Vagina (tissue), 2 donors: ENCODE data around the gene ABTB1. TPM values are rescaled to one million over a fixed set of nuclear protein-coding genes. Genes with fewer than 3 reads are reported as not detected.

Source experiments
- DNase-seq, 2 donors: peaks; one replicate each; pipeline ENCODE4 v3.0.0-alpha.2; 2017; ENCODE audit errors: extremely low spot score in 2 of 2
- H3K27ac ChIP-seq: fragments of 200-600 bp; sonication (generic); one replicate; pipeline ENCODE4 v1.5.1; 2019
- H3K27me3 ChIP-seq: fragments of 200-600 bp; sonication (generic); one replicate; pipeline ENCODE4 v1.5.1; 2019
- H3K36me3 ChIP-seq, 2 donors: fragments of 200-600 bp; sonication (generic); one replicate each; pipeline ENCODE4 v1.5.1; 2017 to 2019
- H3K4me1 ChIP-seq: fragments of 200-600 bp; sonication (generic); one replicate; pipeline ENCODE4 v1.5.1; 2019
- H3K4me3 ChIP-seq, 2 donors: fragments of 200-600 bp; sonication (generic); 1 replicate in 1 of 2; 2 replicates in 1 of 2; pipeline ENCODE4 v1.5.1; 2016 to 2019
- H3K9me3 ChIP-seq: fragments of 200-600 bp; sonication (generic); one replicate; pipeline ENCODE4 v1.5.1; 2019
- POLR2A ChIP-seq, 2 donors: fragments of 450-650 bp; IDR thresholded peaks; one replicate each; pipeline ENCODE4 v1.6.1; 2017; ENCODE audit warnings: antibody characterized with exemption in 2 of 2, mild to moderate bottlenecking in 2 of 2, moderate library complexity in 2 of 2
- POLR2AphosphoS5 ChIP-seq, 2 donors: sonication (generic); formaldehyde crosslinking; IDR thresholded peaks; one replicate each; pipeline ENCODE4 v1.9.0; 2017; ENCODE audit warnings: antibody characterized with exemption in 2 of 2, mild to moderate bottlenecking in 2 of 2, low read depth in 1 of 2; ENCODE audit not compliant: insufficient read depth in 1 of 2
- intact Hi-C: fragments of 100-400 bp; cut with DNase I; formaldehyde crosslinking; loops from one replicate; pipeline ENCODE4 v1.15.1; 2023
- total RNA-seq: library from RNA; depleted of rRNA; stranded (reverse); fragments of >200 nt; gene quantifications from one replicate; pipeline ENCODE4 v1.2.3, GENCODE V29; 2016
- TF ChIP-seq, protein P1 (sequence below), 3 experiments: fragments of 450-650 bp in 2 of 3; fragments of 200-600 bp in 1 of 3; sonication (generic) in 1 of 3; IDR thresholded peaks; one replicate each; pipeline ENCODE4 v1.5.1; 2017 to 2019; ENCODE audit warnings: antibody characterized with exemption in 3 of 3, mild to moderate bottlenecking in 2 of 3, moderate library complexity in 2 of 3

Gene ABTB1
- total RNA-seq, 1 donor from 2014 or later: 59.7 TPM

DNA sequence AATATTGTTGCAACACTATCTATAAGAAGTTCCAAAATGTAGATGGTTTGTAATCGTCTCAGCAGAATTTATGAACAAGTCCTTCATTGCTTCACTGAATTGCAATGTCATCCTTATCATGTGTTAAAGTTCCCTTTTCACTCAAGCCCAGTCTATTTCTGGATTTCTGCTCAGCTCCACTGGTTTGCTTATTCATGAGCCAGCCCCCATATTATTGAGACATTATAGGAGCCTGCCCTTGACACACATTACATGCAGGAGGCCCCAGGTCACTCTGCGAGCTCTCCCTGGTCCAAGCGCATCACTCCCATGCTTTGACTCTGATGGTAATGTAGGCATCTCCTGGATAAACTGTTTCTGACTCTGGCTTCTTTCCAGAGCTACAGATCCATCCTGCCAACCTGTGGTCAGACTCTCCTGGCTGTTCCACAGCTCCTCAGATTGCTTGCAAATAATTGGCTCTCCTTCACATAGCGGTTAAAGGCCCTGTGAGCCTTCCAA is 56.9 kb downstream of the ABTB1 start:
- H3K9me3 ChIP-seq: no peaks in the 10 kb centered on the region
- H3K27me3 ChIP-seq: no peaks in the 10 kb centered on the region
- intact Hi-C loops: no loop called here
- H3K4me3 ChIP-seq: no peak overlapping the region
- TF ChIP-seq POLR2AphosphoS5 (IDR thresholded peaks at IDR 0.05; ENCODE audit: insufficient read depth in 1 of 2, low read depth in 1 of 2) (no peak), POLR2A (IDR thresholded peaks at IDR 0.05) (no peak)
- TF ChIP-seq, protein P1, sequence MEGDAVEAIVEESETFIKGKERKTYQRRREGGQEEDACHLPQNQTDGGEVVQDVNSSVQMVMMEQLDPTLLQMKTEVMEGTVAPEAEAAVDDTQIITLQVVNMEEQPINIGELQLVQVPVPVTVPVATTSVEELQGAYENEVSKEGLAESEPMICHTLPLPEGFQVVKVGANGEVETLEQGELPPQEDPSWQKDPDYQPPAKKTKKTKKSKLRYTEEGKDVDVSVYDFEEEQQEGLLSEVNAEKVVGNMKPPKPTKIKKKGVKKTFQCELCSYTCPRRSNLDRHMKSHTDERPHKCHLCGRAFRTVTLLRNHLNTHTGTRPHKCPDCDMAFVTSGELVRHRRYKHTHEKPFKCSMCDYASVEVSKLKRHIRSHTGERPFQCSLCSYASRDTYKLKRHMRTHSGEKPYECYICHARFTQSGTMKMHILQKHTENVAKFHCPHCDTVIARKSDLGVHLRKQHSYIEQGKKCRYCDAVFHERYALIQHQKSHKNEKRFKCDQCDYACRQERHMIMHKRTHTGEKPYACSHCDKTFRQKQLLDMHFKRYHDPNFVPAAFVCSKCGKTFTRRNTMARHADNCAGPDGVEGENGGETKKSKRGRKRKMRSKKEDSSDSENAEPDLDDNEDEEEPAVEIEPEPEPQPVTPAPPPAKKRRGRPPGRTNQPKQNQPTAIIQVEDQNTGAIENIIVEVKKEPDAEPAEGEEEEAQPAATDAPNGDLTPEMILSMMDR (IDR thresholded peaks at IDR 0.05): no peak
- H3K4me1 ChIP-seq: peaks cover 9% of the 10 kb centered on the region
- H3K36me3 ChIP-seq: no peaks in the 10 kb centered on the region
- H3K27ac ChIP-seq: no peak overlapping the region
- DNase-seq: no peak

DNA sequence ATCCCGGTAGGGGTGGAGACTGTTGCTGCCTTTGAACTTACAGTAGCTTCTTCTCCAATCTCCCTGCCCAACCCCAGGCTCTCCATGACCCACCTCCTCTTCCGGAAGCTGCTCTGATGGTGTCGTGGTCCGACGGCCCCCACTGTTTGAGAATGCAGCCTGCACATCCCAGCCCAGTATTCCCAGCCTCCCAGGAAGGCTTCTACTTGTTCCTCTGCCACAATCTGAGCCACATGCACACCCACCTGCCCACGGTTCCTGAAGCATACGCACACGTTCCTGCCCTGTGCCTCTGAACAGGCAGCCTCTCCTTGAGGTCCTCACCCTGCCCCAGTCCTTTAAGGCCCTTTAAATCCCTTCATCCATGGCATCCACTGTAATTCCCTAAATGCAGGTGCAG is 57.4 kb downstream of the ABTB1 start:
- intact Hi-C loops: no loop called here
- Histone ChIP-seq H3K4me3 (no peak overlapping the region), H3K4me1 (peaks cover 14% of the 10 kb centered on the region), H3K27ac (no peak overlapping the region), H3K27me3 (no peaks in the 10 kb centered on the region), H3K36me3 (no peaks in the 10 kb centered on the region), H3K9me3 (no peaks in the 10 kb centered on the region)
- TF ChIP-seq POLR2AphosphoS5 (IDR thresholded peaks at IDR 0.05; ENCODE audit: insufficient read depth in 1 of 2, low read depth in 1 of 2): no peak
- TF ChIP-seq, protein P1 (IDR thresholded peaks at IDR 0.05): no peak
- no peak for TF ChIP-seq POLR2A (IDR thresholded peaks at IDR 0.05)
- DNase-seq: no peak

Other genes with a start within 250 kb of the ABTB1 start
- 54.0 TPM for gene TPRA1, start 82.2 kb upstream of the ABTB1 start, total RNA-seq
- gene MCM2, start 74.5 kb upstream of the ABTB1 start, total RNA-seq: 19.4 TPM
- gene PODXL2, start 43.8 kb upstream of the ABTB1 start, total RNA-seq: 2.9 TPM
- gene MGLL, start 149.6 kb downstream of the ABTB1 start, total RNA-seq: 35.6 TPM
- gene KBTBD12, start 242.3 kb downstream of the ABTB1 start, total RNA-seq: not detected